Measurements from ENCODE around the gene STT3B. TPM values are rescaled to one million over a fixed set of nuclear protein-coding genes. Genes with fewer than 3 reads are reported as not detected.

STT3B gene
- total and polyA plus RNA-seq, 2 of the 13 experiments (the other 11 are each of a cell fraction or from before 2014, with no cell fraction given), result 85.0 to 205 TPM

GRCh38 chr3:31670722-31671121, 138.0 kb downstream of the STT3B start (continued):
- TF ChIP-seq NPAS2 (CRISPR knock-in tag; IDR thresholded peaks at IDR 0.05; ENCODE audit: borderline replicate concordance) (no peak), HNF1A (IDR thresholded peaks at IDR 0.05; ENCODE audit: low read depth) (no peak), HNF1A (CRISPR knock-in tag; IDR thresholded peaks at IDR 0.05; ENCODE audit: borderline replicate concordance) (no peak), ZNF557 (CRISPR knock-in tag; IDR thresholded peaks at IDR 0.05) (no peak)

GRCh38 chr3:31671451-31671850, 138.7 kb downstream of the STT3B start:
- intact Hi-C loops (cut with micrococcal nuclease; ENCODE audit: unreplicated experiment), result no loop called here
- POLR2A ChIA-PET, result no interaction called here

More at GRCh38 chr3:31671451-31671850, 138.7 kb downstream of the STT3B start:
- ATAC-seq, result no peak
- no peaks in the 10 kb centered on the region for H4K20me1 ChIP-seq (ENCODE audit: insufficient read depth, low read length)
- H3K4me2 ChIP-seq (ENCODE audit: low read depth, low read length), result no peak overlapping the region
- no TSS peak for BruUV-seq (replicated peaks)
- CTCF ChIA-PET (ENCODE audit: low intra/inter-chr PET ratio, low total read pairs), result no interaction called here
- WGBS (ENCODE audit: low lambda C conversion rate), result 81% methylated on average over 2 of the region's 2 CpGs
- H3K4me3 ChIP-seq (replicated peaks in 1 of 3; ENCODE audit: insufficient read depth in 1 of 3, low read depth in 2 of 3, low read length in 3 of 3), result no peak overlapping the region
- in situ Hi-C loops (cut with HindIII; ENCODE audit: extremely low pct_ligation_motif_present, low pct_unique_long_range_greater_than_20kb), result no loop called here
- no peak overlapping the region for H3K27ac ChIP-seq (ENCODE audit: extremely low read length, insufficient read depth, low read length)
- H3K9ac ChIP-seq (ENCODE audit: insufficient read depth, low read depth, low read length), result no peak overlapping the region
- no peaks in the 10 kb centered on the region for H3K9me3 ChIP-seq (ENCODE audit: low read length)
- H3K36me3 ChIP-seq (replicated peaks in 1 of 2; ENCODE audit: control insufficient read depth in 1 of 2, insufficient read depth in 2 of 2, low read length in 2 of 2), result peaks cover 9 to 10% of the 10 kb centered on the region in 2 experiments; a peak in 4 of 5 replicates
- TF ChIP-seq ZNF619 (CRISPR knock-in tag; IDR thresholded peaks at IDR 0.05) (no peak), RARA (CRISPR knock-in tag; IDR thresholded peaks at IDR 0.05) (no peak), HNRNPL (IDR thresholded peaks at IDR 0.05; ENCODE audit: low read depth, low read length) (no peak), ZSCAN5A (CRISPR knock-in tag; IDR thresholded peaks at IDR 0.05; ENCODE audit: borderline replicate concordance) (no peak), ZNF746 (CRISPR knock-in tag; IDR thresholded peaks at IDR 0.05) (no peak), LBX2 (CRISPR knock-in tag; IDR thresholded peaks at IDR 0.05; ENCODE audit: borderline replicate concordance) (no peak), ARNT2 (CRISPR knock-in tag; IDR thresholded peaks at IDR 0.05; ENCODE audit: low read depth) (no peak), ZNF30 (CRISPR knock-in tag; IDR thresholded peaks at IDR 0.05) (no peak)
- no peaks in the 10 kb centered on the region for H3K27me3 ChIP-seq (ENCODE audit: control insufficient read depth in 1 of 2, insufficient read depth in 2 of 2, low read length in 2 of 2)
- no peak for FAIRE-seq
- H3K79me2 ChIP-seq (ENCODE audit: insufficient read depth, low read length), result no peaks in the 10 kb centered on the region
- no peak overlapping the region for H2AFZ ChIP-seq (ENCODE audit: low read length)
- no peak for DNase-seq (ENCODE audit: low spot score)
- H3K4me1 ChIP-seq (ENCODE audit: insufficient read depth, low read length), result no peaks in the 10 kb centered on the region
